ENCODE results near the gene DNPH1. TPM values are rescaled to one million over a fixed set of nuclear protein-coding genes. Genes with fewer than 3 reads are reported as not detected.

Gene DNPH1
- total RNA-seq, 1 donor = 32.9 TPM

- Histone ChIP-seq H3K9me3 (ENCODE audit: low read depth, low read length) (no peaks in the 10 kb centered on the region), H3K4me2 (ENCODE audit: insufficient read depth, low read length) (peak overlapping the region; percentile 74), H3K27ac (ENCODE audit: low read depth, low read length) (no peak overlapping the region), H3K36me3 (ENCODE audit: insufficient read depth, low read length) (no peaks in the 10 kb centered on the region), H3K4me3 (ENCODE audit: insufficient read depth, low read length) (peak overlapping the region; percentile 59), H2AFZ (ENCODE audit: low read length) (peak overlapping the region; percentile 82), H3K27me3 (ENCODE audit: insufficient read depth, low read length) (peaks cover 30% of the 10 kb centered on the region), H3K4me1 (ENCODE audit: insufficient read depth, low read length) (peaks cover 9% of the 10 kb centered on the region), H3K79me2 (ENCODE audit: insufficient read depth, low read length) (no peaks in the 10 kb centered on the region), H4K20me1 (ENCODE audit: insufficient read depth, low read length) (no peaks in the 10 kb centered on the region)
- peak; percentile 90 for DNase-seq (ENCODE audit: insufficient read length, low spot score, missing footprints)
- no peak for TF ChIP-seq CTCF (IDR thresholded peaks at IDR 0.05; ENCODE audit: extremely low read depth, low read depth, low read length)
Measured at GRCh38 chr6:43269273-43270007, 40.2 kb upstream of the DNPH1 start.

- H3K27ac ChIP-seq (ENCODE audit: low read depth, low read length) = no peak overlapping the region
- H3K4me1 ChIP-seq (ENCODE audit: insufficient read depth, low read length) = peaks cover 9% of the 10 kb centered on the region
- no peak overlapping the region for H2AFZ ChIP-seq (ENCODE audit: low read length)
- H3K27me3 ChIP-seq (ENCODE audit: insufficient read depth, low read length) = peaks cover 25% of the 10 kb centered on the region
- H3K36me3 ChIP-seq (ENCODE audit: insufficient read depth, low read length) = no peaks in the 10 kb centered on the region
- peak overlapping the region; percentile 74 for H3K4me2 ChIP-seq (ENCODE audit: insufficient read depth, low read length)
- peak; percentile 89 for DNase-seq (ENCODE audit: insufficient read length, low spot score, missing footprints)
- no peaks in the 10 kb centered on the region for H3K9me3 ChIP-seq (ENCODE audit: low read depth, low read length)
- no peak for TF ChIP-seq CTCF (IDR thresholded peaks at IDR 0.05; ENCODE audit: extremely low read depth, low read depth, low read length)
- H3K4me3 ChIP-seq (ENCODE audit: insufficient read depth, low read length) = peak overlapping the region; percentile 59
- no peaks in the 10 kb centered on the region for H4K20me1 ChIP-seq (ENCODE audit: insufficient read depth, low read length)
- no peaks in the 10 kb centered on the region for H3K79me2 ChIP-seq (ENCODE audit: insufficient read depth, low read length)
Measured at GRCh38 chr6:43268782-43269272, 39.5 kb upstream of the DNPH1 start.

- no peaks in the 10 kb centered on the region for H3K9me3 ChIP-seq (ENCODE audit: low read depth, low read length)
- no peak overlapping the region for H3K4me2 ChIP-seq (ENCODE audit: insufficient read depth, low read length)
- no peaks in the 10 kb centered on the region for H4K20me1 ChIP-seq (ENCODE audit: insufficient read depth, low read length)
- TF ChIP-seq CTCF (IDR thresholded peaks at IDR 0.05; ENCODE audit: extremely low read depth, low read depth, low read length) = no peak
- peaks cover 22% of the 10 kb centered on the region for H3K27me3 ChIP-seq (ENCODE audit: insufficient read depth, low read length)
- H3K79me2 ChIP-seq (ENCODE audit: insufficient read depth, low read length) = no peaks in the 10 kb centered on the region
- DNase-seq (ENCODE audit: insufficient read length, low spot score, missing footprints) = peak; percentile 79
- no peak overlapping the region for H3K4me3 ChIP-seq (ENCODE audit: insufficient read depth, low read length)
- no peak overlapping the region for H2AFZ ChIP-seq (ENCODE audit: low read length)
- peaks cover 9% of the 10 kb centered on the region for H3K4me1 ChIP-seq (ENCODE audit: insufficient read depth, low read length)
- no peak overlapping the region for H3K27ac ChIP-seq (ENCODE audit: low read depth, low read length)
- no peaks in the 10 kb centered on the region for H3K36me3 ChIP-seq (ENCODE audit: insufficient read depth, low read length)
Measured at GRCh38 chr6:43268355-43268700, 39.0 kb upstream of the DNPH1 start.

- peaks cover 9% of the 10 kb centered on the region for H3K4me1 ChIP-seq (ENCODE audit: insufficient read depth, low read length)
- no peaks in the 10 kb centered on the region for H3K9me3 ChIP-seq (ENCODE audit: low read depth, low read length)
- peaks cover 20% of the 10 kb centered on the region for H3K27me3 ChIP-seq (ENCODE audit: insufficient read depth, low read length)
- peak; percentile 77 for DNase-seq (ENCODE audit: insufficient read length, low spot score, missing footprints)
- no peaks in the 10 kb centered on the region for H3K79me2 ChIP-seq (ENCODE audit: insufficient read depth, low read length)
- no peak for TF ChIP-seq CTCF (IDR thresholded peaks at IDR 0.05; ENCODE audit: extremely low read depth, low read depth, low read length)
- H3K27ac ChIP-seq (ENCODE audit: low read depth, low read length) = no peak overlapping the region
- H3K4me2 ChIP-seq (ENCODE audit: insufficient read depth, low read length) = no peak overlapping the region
- H4K20me1 ChIP-seq (ENCODE audit: insufficient read depth, low read length) = no peaks in the 10 kb centered on the region
- no peaks in the 10 kb centered on the region for H3K36me3 ChIP-seq (ENCODE audit: insufficient read depth, low read length)
- H3K4me3 ChIP-seq (ENCODE audit: insufficient read depth, low read length) = no peak overlapping the region
- no peak overlapping the region for H2AFZ ChIP-seq (ENCODE audit: low read length)
Measured at GRCh38 chr6:43267619-43268354, 38.5 kb upstream of the DNPH1 start.
